Measurements from ENCODE around the gene ZNF668. TPM values are rescaled to one million over a fixed set of nuclear protein-coding genes. Genes with fewer than 3 reads are reported as not detected.

Gene ZNF668
- 6.5 TPM for total RNA-seq

DNA sequence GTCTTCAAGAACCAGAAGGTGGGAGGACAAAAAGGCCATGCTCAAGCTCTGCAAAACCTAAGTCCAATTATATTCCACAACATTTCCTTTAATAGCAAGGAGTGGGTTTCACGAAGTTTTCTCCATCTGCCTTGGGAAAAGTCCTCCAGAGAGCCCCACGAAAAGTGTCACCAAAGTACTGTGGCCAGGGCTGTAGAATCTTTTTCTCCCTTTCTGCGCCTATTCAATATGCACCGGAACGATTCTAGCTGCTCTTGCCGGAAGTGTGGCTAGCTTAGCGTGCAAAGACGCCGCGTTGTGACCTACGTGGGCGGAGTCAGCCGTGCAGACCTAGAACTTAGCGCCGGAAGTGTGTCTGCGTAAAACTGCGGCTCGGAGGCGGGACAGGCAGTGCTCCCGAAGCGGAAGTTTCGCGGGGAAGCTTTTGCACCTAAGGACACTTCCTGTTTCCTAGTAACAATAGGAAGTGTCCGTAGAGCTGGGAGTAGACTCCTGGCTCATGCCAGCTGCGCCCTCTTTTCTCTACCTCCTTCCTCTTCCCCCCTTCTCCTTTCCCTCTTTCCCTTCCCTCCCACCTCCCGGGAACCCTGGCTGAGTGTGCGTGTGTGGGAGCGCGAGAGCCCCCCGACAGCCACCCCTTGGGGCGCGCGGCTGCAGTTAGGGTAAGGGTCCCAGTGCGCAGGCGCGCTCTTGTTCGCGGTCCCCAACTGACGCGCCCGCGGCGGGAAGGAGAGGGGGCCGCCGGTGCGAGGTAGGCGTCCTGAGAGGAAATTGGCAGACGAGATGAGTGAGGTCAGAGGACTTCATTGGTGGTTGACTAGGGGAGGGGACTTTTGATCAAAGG lies at the start of gene ZNF668, which contains the start of gene ZNF646:
ZNF668 (minus strand) TSS at position 271 of the 844 bp plus-strand sequence. CDS start 9,781 bp downstream, outside the sequence.
ZNF646 (plus strand) TSS at position 453 of the 844 bp plus-strand sequence. CDS start 1,903 bp downstream, outside the sequence.

GRCh38 chr16:31117384-31118222 lies 43.6 kb upstream of the ZNF668 start, which contains the start of gene KAT8:
TSS of gene KAT8 (plus strand) at chr16:31117664. CDS start at chr16:31117682, 18 bp downstream.

DNA sequence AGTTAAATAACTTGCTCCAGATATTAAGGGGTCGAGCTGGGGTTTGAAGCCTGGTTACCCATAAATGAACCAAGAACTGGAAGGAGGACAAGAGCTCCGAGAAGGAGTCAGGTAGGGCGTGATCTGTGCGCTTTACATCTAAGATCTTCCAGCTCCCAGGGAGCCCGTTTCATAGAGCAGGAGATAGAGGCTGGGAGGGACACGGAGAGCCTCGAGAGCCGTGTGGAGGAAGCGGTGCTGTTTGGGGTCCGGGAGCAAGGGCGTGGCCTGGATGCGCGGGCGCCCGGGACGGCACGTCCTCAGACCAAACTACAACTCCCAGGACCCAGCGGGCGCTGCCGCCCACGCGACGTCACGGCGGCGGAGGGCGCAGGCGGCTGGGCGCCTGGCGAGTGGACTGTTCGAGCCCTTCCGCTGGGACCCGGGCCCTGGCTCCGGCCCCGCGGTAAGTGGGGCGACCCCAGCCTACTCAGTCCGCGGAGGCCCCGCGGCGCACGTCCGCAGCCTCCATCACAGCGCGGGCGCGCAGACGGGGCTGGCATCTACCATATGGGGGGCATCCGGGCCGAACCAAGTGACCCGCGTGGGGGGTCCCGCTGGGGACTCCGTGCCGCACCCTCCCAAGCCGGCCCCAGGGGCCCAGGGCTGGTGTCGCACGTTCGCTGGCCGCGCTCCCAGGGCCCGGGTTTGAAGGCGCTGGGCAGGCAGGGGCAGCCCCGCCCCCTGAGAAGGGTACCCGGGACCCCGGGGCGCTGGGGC lies 34.2 kb upstream of the ZNF668 start, which contains the start of gene BCKDK:
BCKDK (plus strand) TSS at position 352 of the 759 bp plus-strand sequence. CDS start 838 bp downstream, outside the sequence.

GRCh38 chr16:31094424-31095120 lies 20.5 kb upstream of the ZNF668 start, which contains the start of gene VKORC1:
TSS of gene VKORC1 (minus strand) at chr16:31094797. CDS start at chr16:31094729, 68 bp downstream.

GRCh38 chr16:31088459-31089183 lies 14.6 kb upstream of the ZNF668 start, which contains the start of gene PRSS53:
TSS of gene PRSS53 (minus strand) at chr16:31088943. CDS start at chr16:31088809, 134 bp downstream.

DNA sequence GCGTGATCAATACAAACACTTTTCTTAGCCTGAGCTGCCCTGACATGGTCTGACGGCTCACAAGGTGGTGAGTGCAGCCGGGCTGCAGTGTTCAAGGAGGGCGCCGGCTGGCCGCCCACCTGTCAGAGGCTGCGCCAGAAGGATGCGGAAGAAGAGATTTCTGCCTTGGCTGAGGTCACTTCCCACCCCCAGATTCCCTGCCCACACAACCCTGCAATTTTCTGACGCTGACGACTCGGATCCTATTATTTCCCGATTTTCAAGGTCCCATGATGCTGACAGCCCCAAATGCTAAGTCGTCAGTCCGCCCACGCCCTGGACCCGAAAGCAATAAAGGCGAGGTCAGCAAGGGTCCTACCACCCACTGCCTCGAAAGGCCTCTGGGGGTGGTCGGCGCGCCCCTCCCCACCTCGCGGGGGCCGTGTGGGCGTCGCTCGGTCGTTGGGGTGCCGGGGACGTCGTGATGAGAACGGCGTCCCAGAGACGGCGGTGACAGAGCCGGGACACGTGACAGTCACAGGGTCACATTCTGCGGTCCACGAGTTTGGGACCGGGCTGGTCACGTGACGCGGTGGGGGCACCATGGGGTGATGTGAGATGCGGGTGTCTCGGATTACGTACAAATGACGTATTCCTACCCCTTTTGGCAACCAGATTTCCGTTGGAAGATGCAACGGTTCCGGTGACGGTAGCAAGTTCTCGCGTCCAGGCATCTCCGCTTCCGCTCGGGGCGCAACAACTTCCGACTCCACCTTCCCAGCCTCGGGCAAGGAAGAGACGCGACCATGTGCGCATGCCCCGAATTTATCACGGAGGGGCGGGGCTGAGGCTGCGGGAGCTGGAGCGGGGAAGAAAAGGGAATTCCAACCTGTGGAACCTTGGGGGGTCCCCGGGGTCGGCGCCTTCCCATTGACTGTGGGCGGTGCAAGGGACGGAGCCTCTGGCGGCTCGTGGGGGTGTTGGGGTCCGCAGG lies 41.0 kb downstream of the ZNF668 start, which contains the start of gene STX4:
STX4 (plus strand) TSS at position 823 of the 973 bp plus-strand sequence. CDS start 248 bp downstream, outside the sequence.

Other genes starting within 250 kb of the ZNF668 start
- 34.0 TPM for gene BCL7C, start 180.2 kb downstream of the ZNF668 start, total RNA-seq
- gene CTF1, start 177.6 kb downstream of the ZNF668 start, total RNA-seq = 4.8 TPM
- gene FBXL19, start 150.7 kb downstream of the ZNF668 start, total RNA-seq = 18.0 TPM
- 21.8 TPM for gene ORAI3, start 125.2 kb downstream of the ZNF668 start, total RNA-seq
- 9.5 TPM for gene SETD1A, start 116.5 kb downstream of the ZNF668 start, total RNA-seq
- 11.3 TPM for gene HSD3B7, start 89.0 kb downstream of the ZNF668 start, total RNA-seq
- 2.6 TPM for gene STX1B, start 63.6 kb downstream of the ZNF668 start, total RNA-seq
- gene STX4, start 40.7 kb downstream of the ZNF668 start, total RNA-seq = 30.0 TPM
- 17.9 TPM for gene ZNF646, start 182 bp upstream of the ZNF668 start, total RNA-seq
- 1.1 TPM for gene PRSS53, start 14.7 kb upstream of the ZNF668 start, total RNA-seq
- gene VKORC1, start 20.6 kb upstream of the ZNF668 start, total RNA-seq = 58.7 TPM
- 32.8 TPM for gene BCKDK, start 34.1 kb upstream of the ZNF668 start, total RNA-seq
- gene KAT8, start 43.4 kb upstream of the ZNF668 start, total RNA-seq = 59.0 TPM
- 30.2 TPM for gene PRSS8, start 61.5 kb upstream of the ZNF668 start, total RNA-seq
- 0.76 TPM for gene PRSS36, start 75.8 kb upstream of the ZNF668 start, total RNA-seq
- 151 TPM for gene FUS, start 105.9 kb upstream of the ZNF668 start, total RNA-seq
- gene PYCARD, start 128.5 kb upstream of the ZNF668 start, total RNA-seq = 23.4 TPM
- gene TRIM72, start 139.9 kb upstream of the ZNF668 start, total RNA-seq = 13.8 TPM
- gene PYDC1, start 142.9 kb upstream of the ZNF668 start, total RNA-seq = not detected
- 10.9 TPM for gene ITGAM, start 185.7 kb upstream of the ZNF668 start, total RNA-seq

Measured in metanephros (tissue), 1 donor.